K562 (cell line): ENCODE measurements around the gene LRMDA. TPM values are rescaled to one million over a fixed set of nuclear protein-coding genes. Genes with fewer than 3 reads are reported as not detected.

Experiments used
- ATAC-seq: fragments of 200-7000 bp; cut with Tn5 transposase; 3 replicates; pipeline ENCODE4 v1.9.1; 2020; ENCODE audit warnings: moderate library complexity
- BruUV-seq: library from RNA; stranded (reverse); fragments of 400-500 nt; replicated peaks from 2 replicates; lab custom pipeline; 2021; lab: Mats Ljungman, UMichigan
- CTCF ChIA-PET: fragments of 300-600 bp; formaldehyde crosslinking; extraction: SDS; loops from one replicate; lab custom pipeline; 2021; ENCODE audit warnings: low intra/inter-chr PET ratio; lab: Yijun Ruan, JAX
- POLR2A ChIA-PET: fragments of 300-600, 350-650 bp; sonication (Branson Sonifier 250); formaldehyde crosslinking; extraction: SDS; loops from one replicate; lab custom pipeline; 2021; ENCODE audit warnings: antibody characterized with exemption, inconsistent platforms; lab: Yijun Ruan, JAX
- DNase-seq, 4 experiments: peaks; one replicate each; pipeline versions ENCODE4 v3.0.0 to v3.0.0-alpha.2; 2011 to 2018; ENCODE audit warnings: low spot score in 3 of 4, mixed read lengths in 3 of 4; ENCODE audit errors: extremely low read depth in 1 of 4
- FAIRE-seq: peaks from 2 replicates; lab custom pipeline; 2011; peaks lifted over from hg19 to GRCh38; lab: Jason Lieb, UNC
- H2AFZ ChIP-seq: 2 replicates; pipeline ENCODE4 v1.6.0; 2011; ENCODE audit warnings: low read depth, low read length, control low read depth, inconsistent platforms
- H3K27ac ChIP-seq: fragments of 200-600 bp; 3 replicates; pipeline ENCODE4 v1.8.0; 2011; ENCODE audit warnings: low read depth, mild to moderate bottlenecking, control low read depth, inconsistent platforms, low read length, moderate library complexity, mixed read lengths; ENCODE audit errors: extremely low read depth
- H3K27me3 ChIP-seq, 2 experiments: fragments of 300-600 bp in 1 of 2; 2 replicates in 1 of 2; 3 replicates in 1 of 2; pipeline versions ENCODE4 v1.6.0 to v1.8.0; 2011; ENCODE audit warnings: inconsistent platforms in 2 of 2, low read length in 2 of 2, mild to moderate bottlenecking in 1 of 2, mixed read lengths in 1 of 2, moderate library complexity in 1 of 2; ENCODE audit not compliant: control insufficient read depth in 2 of 2, insufficient read depth in 2 of 2
- H3K36me3 ChIP-seq: fragments of 300-600 bp; 3 replicates; pipeline ENCODE4 v1.8.0; 2011; ENCODE audit warnings: mild to moderate bottlenecking, low read length, inconsistent platforms; ENCODE audit not compliant: control insufficient read depth, insufficient read depth
- H3K4me1 ChIP-seq, 2 experiments: fragments of 200-600 bp in 1 of 2; replicated peaks in 1 of 2; 2 replicates in 1 of 2; 3 replicates in 1 of 2; pipeline versions ENCODE4 v1.5.1 to v1.8.0; 2011; ENCODE audit warnings: inconsistent platforms in 2 of 2, low read length in 2 of 2, mild to moderate bottlenecking in 1 of 2, mixed read lengths in 1 of 2, moderate library complexity in 1 of 2; ENCODE audit not compliant: control insufficient read depth in 2 of 2, insufficient read depth in 2 of 2
- H3K4me2 ChIP-seq: 2 replicates; pipeline ENCODE4 v1.6.1; 2011; ENCODE audit warnings: low read length, control low read depth, inconsistent platforms, mixed read lengths; ENCODE audit not compliant: insufficient read depth
- H3K4me3 ChIP-seq: fragments of 200-600 bp; sonication (generic), shearing (Covaris generic); 2 replicates; pipeline ENCODE4 v1.5.1; 2016; ENCODE audit warnings: control low read depth, inconsistent platforms
- H3K79me2 ChIP-seq: fragments of 200-600 bp; 3 replicates; pipeline ENCODE4 v1.8.0; 2011; ENCODE audit warnings: low read length, inconsistent platforms; ENCODE audit not compliant: control insufficient read depth, insufficient read depth
- H3K9ac ChIP-seq, 2 experiments: 2 replicates each; pipeline versions ENCODE4 v1.6.0 to v1.6.1; 2011; ENCODE audit warnings: low read depth in 2 of 2, low read length in 2 of 2, control low read depth in 1 of 2, inconsistent platforms in 1 of 2, mild to moderate bottlenecking in 1 of 2, mixed read lengths in 1 of 2; ENCODE audit not compliant: insufficient read depth in 1 of 2
- H3K9me1 ChIP-seq: one replicate; pipeline ENCODE4 v1.6.0; 2011; ENCODE audit warnings: inconsistent platforms, mild to moderate bottlenecking, low read length, moderate library complexity; ENCODE audit not compliant: control insufficient read depth, insufficient read depth
- H3K9me3 ChIP-seq: replicated peaks from 2 replicates; pipeline ENCODE4 v1.5.1; 2011; ENCODE audit warnings: low read depth, low read length, inconsistent platforms; ENCODE audit not compliant: control insufficient read depth, insufficient read depth
- H4K20me1 ChIP-seq: replicated peaks from 2 replicates; pipeline ENCODE4 v1.6.1; 2011; ENCODE audit warnings: low read length, inconsistent platforms, mixed read lengths; ENCODE audit not compliant: control insufficient read depth, insufficient read depth
- ARID4B ChIP-seq: sonication (generic); formaldehyde crosslinking; IDR thresholded peaks from 2 replicates; pipeline ENCODE4 v1.8.0; 2022; ENCODE audit warnings: mild to moderate bottlenecking, missing genetic modification reagents
- CBX5 ChIP-seq: IDR thresholded peaks from 2 replicates; pipeline ENCODE4 v1.6.1; 2014; ENCODE audit warnings: low read depth, borderline replicate concordance
- EGR1 ChIP-seq: fragments of 450-650 bp; conservative IDR thresholded peaks from 2 replicates; pipeline ENCODE4 v1.6.1; 2017; ENCODE audit warnings: mild to moderate bottlenecking
- FOXP1 ChIP-seq: sonication (generic); formaldehyde crosslinking; IDR thresholded peaks from 2 replicates; pipeline ENCODE4 v1.8.0; 2022; ENCODE audit warnings: mild to moderate bottlenecking, missing genetic modification reagents
- HLTF ChIP-seq: fragments of 450-650 bp; IDR thresholded peaks from 2 replicates; pipeline ENCODE4 v1.6.1; 2016
- NR0B1 ChIP-seq: fragments of 450-650 bp; IDR thresholded peaks from one replicate; pipeline ENCODE4 v1.6.1; 2018; ENCODE audit warnings: mild to moderate bottlenecking, moderate library complexity; ENCODE audit not compliant: partially characterized antibody
- NR2F6 ChIP-seq: fragments of 450-650 bp; formaldehyde crosslinking; IDR thresholded peaks from 2 replicates; pipeline ENCODE4 v1.4.0; 2020; ENCODE audit warnings: mild to moderate bottlenecking
- POLR2G ChIP-seq: fragments of 200-400 bp; formaldehyde crosslinking; IDR thresholded peaks from 2 replicates; pipeline ENCODE4 v1.6.1; 2017; ENCODE audit warnings: low read depth, mild to moderate bottlenecking, antibody characterized with exemption, low read length, moderate library complexity
- SMAD4 ChIP-seq: fragments of 250-450 bp; sonication (Bioruptor Pico); conservative IDR thresholded peaks from 2 replicates; pipeline ENCODE4 v1.8.0; 2021; ENCODE audit warnings: inconsistent platforms, mild to moderate bottlenecking, moderate library complexity
- SRSF1 ChIP-seq: fragments of 200-400 bp; formaldehyde crosslinking; IDR thresholded peaks from 2 replicates; pipeline ENCODE4 v1.6.1; 2017; ENCODE audit warnings: mild to moderate bottlenecking, low read depth, low read length, moderate library complexity
- THRAP3 ChIP-seq: fragments of 450-650 bp; IDR thresholded peaks from 2 replicates; pipeline ENCODE4 v1.6.1; 2016; ENCODE audit warnings: mild to moderate bottlenecking, inconsistent platforms, borderline replicate concordance
- ZKSCAN3 ChIP-seq: fragments of 250-450 bp; sonication (Bioruptor Pico); IDR thresholded peaks from 2 replicates; pipeline ENCODE4 v1.4.0; 2020
- ZNF274 ChIP-seq: IDR thresholded peaks from 2 replicates; pipeline ENCODE4 v1.6.1; 2011; ENCODE audit warnings: low read depth, mild to moderate bottlenecking, low read length, moderate library complexity, borderline replicate concordance
- WGBS: fragments of 100-300 bp; shearing (Covaris generic); methylation state at CpG from one replicate; pipeline ENCODE4 v1.1.6; 2016; ENCODE audit warnings: low coverage, mixed read lengths; ENCODE audit not compliant: insufficient coverage; ENCODE audit errors: missing lambda C conversion rate; 5-methylcytosine and 5-hydroxymethylcytosine counted together
- in situ Hi-C: fragments of 300-500 bp; cut with MboI; formaldehyde crosslinking; loops from 4 replicates; pipeline ENCODE4 v1.15.0; 2018; ENCODE audit warnings: inconsistent platforms, mixed read lengths
- intact Hi-C: fragments of 100-400 bp; cut with micrococcal nuclease; formaldehyde crosslinking; loops from 2 replicates; pipeline ENCODE4 v1.14.2; 2022
- polyA plus RNA-seq, 8 experiments: library from polyadenylated mRNA; depleted of rRNA in 4 of 8; stranded (reverse) in 5 of 8; unstranded in 3 of 8; fragments of >200 nt; fragmentation: Nextera tagmentation in 2 of 8; fragmentation: Illumina TruSeq in 1 of 8; extraction: Ambion mirVana in 2 of 8; extraction: Trizol in 1 of 8; gene quantifications; 2 replicates each; pipeline versions ENCODE4 v1.2.1 to v1.2.3, GENCODE V29; 2011 to 2014; ENCODE audit warnings: inconsistent platforms in 1 of 8, missing spikeins in 1 of 8
- total RNA-seq, 7 experiments: library from RNA; depleted of rRNA in 6 of 7; stranded (reverse); fragments of >200 nt in 6 of 7; fragmentation: Illumina TruSeq in 2 of 7; extraction: Trizol in 2 of 7; gene quantifications; 2 replicates each; pipeline versions ENCODE4 v1.2.1 to v1.2.3, GENCODE V29; 2011 to 2021; ENCODE audit warnings: low replicate concordance in 1 of 7

Gene LRMDA
- total and polyA plus RNA-seq, 9 of the 15 experiments (the other 6 are each of a cell fraction or from before 2014, with no cell fraction given): 0.25 TPM; not detected in 8

DNA sequence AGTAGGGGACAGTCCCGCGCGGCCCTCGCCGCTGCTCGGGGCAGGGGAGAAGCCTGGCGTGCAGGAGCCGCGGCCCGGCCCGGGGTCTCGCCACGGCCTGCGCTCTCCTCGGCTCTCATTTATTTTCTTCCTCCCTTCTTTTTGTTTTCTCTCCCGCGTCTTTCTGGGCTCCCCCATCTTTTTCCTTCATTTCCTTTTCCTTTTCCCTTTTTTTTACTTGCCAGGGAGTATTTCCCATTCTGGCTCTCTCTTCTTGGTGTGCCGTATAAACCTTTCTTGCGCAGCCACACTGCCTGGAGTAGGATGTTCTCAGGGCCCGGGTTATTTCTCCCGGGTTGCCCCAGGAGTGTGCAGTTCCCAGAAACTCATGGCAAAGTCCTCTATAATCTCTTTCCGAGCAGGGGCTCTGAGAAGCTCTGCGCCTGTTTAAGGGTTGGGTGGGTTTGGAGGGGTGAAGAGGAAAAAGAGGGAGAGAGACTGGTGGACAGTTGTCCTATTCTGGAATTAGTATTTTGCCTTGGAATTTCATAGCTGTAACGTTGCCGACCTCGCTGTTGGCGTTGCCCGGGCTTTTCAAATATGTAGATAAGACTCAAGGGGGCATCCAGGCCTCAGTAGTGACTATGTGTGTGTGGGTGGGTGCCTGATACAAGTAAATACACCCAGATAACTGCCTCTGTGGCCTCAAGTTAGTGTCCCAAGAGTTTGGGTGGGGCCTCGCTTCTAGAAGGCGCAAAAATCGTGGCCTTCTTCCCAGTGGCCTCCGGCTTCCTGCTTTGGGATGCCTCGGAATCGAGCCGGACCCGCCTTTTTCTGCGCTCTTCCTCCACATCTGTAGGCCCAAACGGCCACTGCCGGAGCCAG, 25.6 kb upstream of the LRMDA start:
- no peak for TF ChIP-seq FOXP1 (CRISPR knock-in tag)
- no peak for TF ChIP-seq HLTF
- TF ChIP-seq SMAD4 (CRISPR knock-in tag): no peak
- no peak for TF ChIP-seq ZKSCAN3 (CRISPR knock-in tag)
- TF ChIP-seq ZNF274: no peak
- TF ChIP-seq THRAP3: no peak
- TF ChIP-seq CBX5: no peak
- no peak for TF ChIP-seq NR0B1
- TF ChIP-seq NR2F6 (CRISPR knock-in tag): no peak
- TF ChIP-seq POLR2G: no peak
- no peak for TF ChIP-seq SRSF1
- no peak for TF ChIP-seq EGR1
- TF ChIP-seq ARID4B (CRISPR knock-in tag): no peak
- 27% methylated on average over 29 of the region's 39 CpGs for WGBS
- ChIA-PET POLR2A (no interaction called here), CTCF (no interaction called here)
- no peak overlapping the region for H3K9ac ChIP-seq
- no peaks in the 10 kb centered on the region for H3K79me2 ChIP-seq
- H3K27me3 ChIP-seq: peaks cover 58 to 85% of the 10 kb centered on the region in 2 experiments
- H3K4me3 ChIP-seq: no peak overlapping the region
- no peak overlapping the region for H3K4me2 ChIP-seq
- in situ Hi-C loops: no loop called here
- no peak overlapping the region for H3K27ac ChIP-seq
- FAIRE-seq: no peak
- no peaks in the 10 kb centered on the region for H3K9me1 ChIP-seq
- peaks cover 4% of the 10 kb centered on the region; the same call in 1 of the 2 replicates for H4K20me1 ChIP-seq
- ATAC-seq: no peak
- intact Hi-C loops: loop anchor here (10.0 kb wide), 3 partner anchors 519 to 1579 kb away; no protein-coding TSS in a partner anchor
- BruUV-seq: no TSS peak
- no peaks in the 10 kb centered on the region for H3K9me3 ChIP-seq
- no peak overlapping the region for H2AFZ ChIP-seq
- H3K36me3 ChIP-seq: no peaks in the 10 kb centered on the region
- no peak for DNase-seq
- peaks cover 0 to 72% of the 10 kb centered on the region in 2 experiments; a peak in 3 of 5 replicates for H3K4me1 ChIP-seq
